SJSA1 (cell line): Measurements from ENCODE around the gene TLE6. TPM values are rescaled to one million over a fixed set of nuclear protein-coding genes. Genes with fewer than 3 reads are reported as not detected.
"Not testable (repeated sequence)": the region's sequence is repeated elsewhere in the genome, so short reads cannot be mapped to it uniquely, and the experiment has no call there.

ENCODE experiments used
- DNase-seq, 2 experiments: peaks; one replicate each; pipeline ENCODE4 v3.0.0-alpha.2; 2015 to 2020; ENCODE audit warnings: low spot score in 2 of 2, low read depth in 1 of 2
- H3K27ac ChIP-seq: fragments of 250-450 bp; sonication (Bioruptor Pico); 2 replicates; pipeline ENCODE4 v1.5.1; 2020; ENCODE audit warnings: mild to moderate bottlenecking, moderate library complexity
- H3K27me3 ChIP-seq: fragments of 250-450 bp; sonication (Bioruptor Pico); replicated peaks from 2 replicates; pipeline ENCODE4 v1.5.1; 2020; ENCODE audit warnings: mild to moderate bottlenecking, moderate library complexity
- H3K36me3 ChIP-seq: fragments of 250-450 bp; sonication (Bioruptor Pico); 2 replicates; pipeline ENCODE4 v1.5.1; 2020; ENCODE audit warnings: mild to moderate bottlenecking
- H3K4me1 ChIP-seq: fragments of 250-450 bp; sonication (Bioruptor Pico); replicated peaks from 2 replicates; pipeline ENCODE4 v1.6.1; 2021; ENCODE audit warnings: mild to moderate bottlenecking
- H3K4me3 ChIP-seq: fragments of 250-450 bp; sonication (Bioruptor Pico); 2 replicates; pipeline ENCODE4 v1.5.1; 2020; ENCODE audit warnings: mild to moderate bottlenecking
- H3K9me3 ChIP-seq: fragments of 250-450 bp; sonication (Bioruptor Pico); replicated peaks from 2 replicates; pipeline ENCODE4 v1.5.1; 2020; ENCODE audit warnings: mild to moderate bottlenecking
- total RNA-seq: library from RNA; depleted of rRNA; stranded (reverse); fragments of >200 nt; shearing (Covaris generic); gene quantifications from 2 replicates; pipeline ENCODE4 v1.2.3, GENCODE V29; 2014

The TLE6 gene
- total RNA-seq, 1 experiment from 2014 or later: 7.2 TPM

DNA sequence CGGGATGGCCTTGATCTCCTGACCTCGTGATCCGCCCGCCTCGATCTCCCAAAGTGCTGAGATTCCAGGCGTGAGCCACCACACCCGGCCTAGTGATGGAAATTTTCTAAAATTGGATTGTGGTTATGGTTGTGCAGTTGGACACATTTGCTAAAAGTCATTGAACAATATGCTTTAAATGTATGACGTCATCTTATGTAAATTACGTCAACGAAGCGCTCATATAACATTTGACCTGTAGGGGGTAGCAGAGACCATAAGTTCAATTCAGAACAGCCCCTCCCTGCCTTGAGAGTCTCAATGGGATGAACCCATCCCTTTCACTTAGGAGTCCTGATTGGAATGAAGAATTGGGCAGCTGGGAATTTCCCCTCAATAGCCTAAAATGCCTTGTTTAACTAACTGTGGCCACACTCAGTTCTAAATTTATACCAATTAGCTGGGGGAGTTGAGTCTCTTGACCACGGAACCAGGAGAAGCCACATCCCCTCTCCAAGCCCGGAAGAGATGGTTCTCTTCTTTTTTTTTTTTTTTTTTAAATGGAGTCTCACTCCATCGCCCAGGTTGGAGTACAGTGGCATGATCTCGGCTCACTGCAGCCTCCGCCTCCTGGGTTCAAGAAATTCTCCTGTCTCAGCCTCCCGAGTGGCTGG is 15.2 kb upstream of the TLE6 start:
- Histone ChIP-seq H3K4me1 (peaks cover 14% of the 10 kb centered on the region), H3K9me3 (no peaks in the 10 kb centered on the region), H3K27me3 (no peaks in the 10 kb centered on the region), H3K36me3 (no peaks in the 10 kb centered on the region), H3K27ac (no peak overlapping the region), H3K4me3 (no peak overlapping the region)
- DNase-seq: peak; percentile 81 to 92

DNA sequence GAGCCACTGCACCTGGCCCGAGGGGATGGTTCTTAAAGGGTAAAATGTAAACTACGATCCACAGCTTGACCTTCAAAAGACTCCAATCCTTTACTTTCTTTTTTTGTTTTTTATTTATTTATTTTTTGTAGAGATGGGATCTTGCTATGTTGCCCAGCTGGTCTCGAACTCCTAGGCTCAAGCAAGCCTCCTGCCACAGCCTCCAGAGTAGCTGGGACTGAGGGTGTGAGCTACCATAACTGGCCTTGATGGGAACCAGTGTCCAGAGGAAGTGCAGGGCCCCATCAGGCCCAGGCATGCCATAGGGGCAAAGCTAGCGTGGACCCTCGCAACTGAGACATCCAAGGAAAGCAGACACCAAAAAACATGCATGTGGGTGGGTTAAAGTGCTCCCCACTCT is 14.2 kb upstream of the TLE6 start:
- Histone ChIP-seq H3K4me3 (no peak overlapping the region), H3K4me1 (peaks cover 7% of the 10 kb centered on the region), H3K27ac (no peak overlapping the region), H3K36me3 (no peaks in the 10 kb centered on the region), H3K9me3 (no peaks in the 10 kb centered on the region), H3K27me3 (no peaks in the 10 kb centered on the region)
- no peak for DNase-seq

DNA sequence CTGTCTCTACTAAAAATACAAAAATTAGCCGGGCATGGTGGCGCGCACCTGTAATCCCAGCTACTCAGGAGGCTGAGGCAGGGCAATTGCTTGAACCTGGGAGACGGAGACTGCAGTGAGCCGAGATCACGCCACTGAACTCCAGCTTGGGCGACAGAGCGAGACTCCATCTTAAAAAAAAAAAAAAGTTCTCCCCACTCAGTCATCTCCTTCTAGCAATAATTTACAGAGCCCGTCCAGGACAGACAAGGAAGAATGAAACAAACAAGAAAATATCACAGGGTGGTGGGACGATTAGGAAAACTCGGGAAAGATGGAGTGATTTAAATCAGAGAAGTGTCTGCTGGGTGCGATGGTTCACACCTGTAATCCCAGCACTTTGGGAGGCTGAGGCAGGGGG is 13.7 kb upstream of the TLE6 start:
- H3K4me1 ChIP-seq, H3K36me3 ChIP-seq, H3K4me3 ChIP-seq, DNase-seq, H3K9me3 ChIP-seq, H3K27ac ChIP-seq, H3K27me3 ChIP-seq: not testable (repeated sequence)

DNA sequence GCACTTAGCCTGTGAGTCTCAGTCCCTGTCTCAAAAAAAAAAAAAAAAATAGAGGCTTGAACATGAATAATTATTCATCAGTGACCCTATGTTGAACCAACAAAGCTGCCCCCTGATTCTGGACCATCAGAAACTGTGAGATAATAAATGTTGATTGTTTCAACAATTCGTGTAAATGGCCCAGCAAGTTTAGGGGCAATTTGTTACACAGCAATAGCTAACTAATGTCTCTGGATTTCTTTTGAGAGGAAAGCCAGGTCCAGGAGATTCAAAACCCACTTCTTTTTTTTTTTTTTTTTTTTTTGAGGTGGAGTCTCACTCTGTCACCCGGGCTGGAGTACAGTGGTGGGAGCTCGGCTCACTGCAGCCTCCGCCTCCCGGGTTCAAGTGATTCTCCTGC is 12.5 kb upstream of the TLE6 start:
- Histone ChIP-seq H3K36me3 (no peaks in the 10 kb centered on the region), H3K27ac (no peak overlapping the region), H3K4me3 (no peak overlapping the region), H3K9me3 (no peaks in the 10 kb centered on the region), H3K4me1 (peaks cover 6% of the 10 kb centered on the region), H3K27me3 (no peaks in the 10 kb centered on the region)
- DNase-seq: no peak

DNA sequence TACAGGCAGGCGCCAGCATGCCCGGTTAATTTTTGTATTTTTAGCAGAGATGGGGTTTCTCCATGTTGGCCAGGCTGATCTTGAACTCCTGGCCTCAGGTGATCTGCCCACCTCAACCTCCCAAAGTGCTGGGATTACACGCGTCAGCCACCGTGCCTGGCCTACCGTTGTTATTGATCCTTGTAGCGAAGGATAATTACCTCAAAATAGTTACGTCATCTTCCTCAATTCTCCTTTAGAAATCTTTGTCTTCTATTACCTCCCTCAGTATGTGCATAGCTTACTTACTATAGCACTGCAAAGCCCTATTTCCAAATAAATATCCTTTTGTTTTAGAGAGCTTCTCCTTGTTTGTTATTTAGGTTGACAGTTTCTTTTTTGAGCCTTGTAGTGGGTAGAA is 9.4 kb upstream of the TLE6 start:
- no peaks in the 10 kb centered on the region for H3K27me3 ChIP-seq
- no peak for DNase-seq
- H3K4me3 ChIP-seq: no peak overlapping the region
- no peak overlapping the region for H3K27ac ChIP-seq
- H3K4me1 ChIP-seq: peaks cover 10% of the 10 kb centered on the region
- H3K9me3 ChIP-seq: no peaks in the 10 kb centered on the region
- no peaks in the 10 kb centered on the region for H3K36me3 ChIP-seq

DNA sequence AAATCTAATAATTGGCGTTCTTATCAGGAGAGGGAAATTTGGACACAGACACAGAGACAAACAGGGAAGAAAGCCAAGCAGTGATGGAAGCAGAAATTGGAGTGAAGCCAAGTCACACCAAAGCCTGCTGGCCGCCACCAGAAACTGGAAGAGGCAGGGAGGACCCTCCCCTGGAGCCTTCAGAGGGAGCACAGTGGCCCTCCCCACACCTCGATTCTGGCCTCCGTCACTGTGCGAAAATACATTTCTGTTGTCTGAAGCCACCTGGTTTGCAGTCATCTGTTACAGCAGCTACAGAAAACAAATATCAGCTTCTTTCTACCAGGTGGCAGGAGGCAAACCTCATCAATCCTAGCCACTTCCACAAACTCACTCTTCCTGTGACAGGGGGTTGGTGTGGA is 8.3 kb upstream of the TLE6 start:
- no peaks in the 10 kb centered on the region for H3K36me3 ChIP-seq
- DNase-seq: no peak
- H3K9me3 ChIP-seq: no peaks in the 10 kb centered on the region
- H3K4me3 ChIP-seq: no peak overlapping the region
- H3K27me3 ChIP-seq: no peaks in the 10 kb centered on the region
- H3K4me1 ChIP-seq: peaks cover 10% of the 10 kb centered on the region
- H3K27ac ChIP-seq: no peak overlapping the region

DNA sequence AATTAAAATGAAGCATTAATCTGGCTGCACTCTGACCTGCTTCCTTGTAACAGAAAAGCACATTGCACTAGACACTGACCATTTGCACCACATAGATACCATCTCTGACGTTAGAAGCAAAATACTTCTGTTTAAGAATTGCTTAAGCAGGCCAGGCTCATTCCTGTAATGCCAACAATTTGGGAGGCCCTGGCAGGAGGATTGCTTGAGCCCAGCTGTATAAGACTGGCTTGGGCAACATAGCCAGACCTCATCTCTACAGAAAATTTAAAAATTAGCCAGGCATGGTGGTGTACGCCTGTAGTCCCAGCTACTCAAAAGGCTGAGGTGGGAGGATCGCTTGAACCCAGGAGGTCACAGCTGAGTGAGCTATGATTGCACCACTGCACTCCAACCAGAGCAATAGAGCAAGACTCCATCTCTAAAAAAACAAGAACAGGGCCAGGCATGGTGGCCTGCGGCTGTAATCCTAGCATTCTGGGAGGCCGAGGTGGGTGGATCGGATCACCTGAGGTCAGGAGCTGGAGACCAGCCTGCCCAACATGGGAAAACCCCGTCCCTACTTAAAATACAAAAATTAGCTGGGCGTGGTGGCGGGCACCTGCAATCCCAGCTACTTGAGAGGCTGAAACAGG is 7.0 kb upstream of the TLE6 start:
- H3K4me1 ChIP-seq: peaks cover 10% of the 10 kb centered on the region
- no peak for DNase-seq
- H3K27ac ChIP-seq: no peak overlapping the region
- H3K27me3 ChIP-seq: no peaks in the 10 kb centered on the region
- H3K4me3 ChIP-seq: no peak overlapping the region
- H3K36me3 ChIP-seq: no peaks in the 10 kb centered on the region
- no peaks in the 10 kb centered on the region for H3K9me3 ChIP-seq

DNA sequence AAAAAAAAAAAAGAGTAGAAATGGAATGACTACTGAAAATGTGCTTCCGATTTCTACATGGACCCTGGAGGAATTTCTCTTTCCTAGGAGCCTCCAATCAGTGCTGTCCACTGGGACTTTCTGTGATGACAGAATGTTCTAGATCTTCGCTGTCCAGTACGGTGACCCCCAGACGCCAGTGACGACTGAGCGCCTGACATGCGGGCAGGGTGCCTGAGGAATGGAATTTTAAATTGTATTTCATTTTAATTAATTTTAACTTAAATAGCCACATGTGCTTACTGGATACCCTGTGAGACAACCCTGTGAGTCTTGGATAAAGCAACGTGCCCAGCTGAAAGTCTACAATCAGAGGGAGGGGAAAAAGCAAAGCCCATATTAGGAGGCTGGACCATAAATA is 4.1 kb upstream of the TLE6 start:
- Histone ChIP-seq H3K36me3 (no peaks in the 10 kb centered on the region), H3K4me1 (peaks cover 23% of the 10 kb centered on the region), H3K27me3 (no peaks in the 10 kb centered on the region), H3K9me3 (no peaks in the 10 kb centered on the region), H3K4me3 (no peak overlapping the region), H3K27ac (no peak overlapping the region)
- DNase-seq: no peak

DNA sequence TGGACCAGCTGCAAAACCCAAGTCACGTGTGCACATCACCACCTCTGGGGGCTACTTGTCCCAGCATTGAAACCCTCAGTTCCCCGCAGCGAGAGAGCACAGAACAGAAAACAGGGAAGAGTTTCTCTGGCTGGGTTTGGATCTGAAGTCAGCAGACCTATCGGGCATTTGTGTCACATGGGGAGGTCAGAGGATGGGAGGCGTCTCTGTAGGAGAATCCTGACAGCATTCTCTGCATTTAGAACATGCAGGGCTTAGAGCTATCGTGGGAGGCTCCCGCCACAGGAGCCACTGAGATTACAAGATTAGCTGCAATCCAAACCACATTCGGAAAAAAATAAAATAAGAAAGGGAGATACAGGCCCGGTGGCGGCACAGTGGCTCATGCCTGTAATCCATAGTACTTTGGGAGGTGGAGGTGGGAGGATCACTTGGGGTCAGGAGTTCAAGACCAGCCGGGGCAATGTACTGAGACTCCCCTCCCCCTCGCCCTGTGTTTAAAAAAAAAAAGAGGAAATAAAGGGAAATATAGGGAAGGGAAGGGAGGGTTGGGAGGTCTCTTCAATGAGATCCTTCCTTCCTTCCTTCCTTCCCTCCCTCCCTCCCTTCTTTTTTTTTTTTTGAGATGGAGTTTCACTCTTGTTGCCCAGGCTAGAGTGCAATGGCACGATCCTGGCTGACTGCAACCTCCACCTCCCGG is 2.9 kb upstream of the TLE6 start:
- Histone ChIP-seq H3K27ac (no peak overlapping the region), H3K27me3 (no peaks in the 10 kb centered on the region), H3K4me3 (no peak overlapping the region), H3K36me3 (no peaks in the 10 kb centered on the region), H3K9me3 (no peaks in the 10 kb centered on the region), H3K4me1 (peaks cover 23% of the 10 kb centered on the region)
- no peak for DNase-seq

DNA sequence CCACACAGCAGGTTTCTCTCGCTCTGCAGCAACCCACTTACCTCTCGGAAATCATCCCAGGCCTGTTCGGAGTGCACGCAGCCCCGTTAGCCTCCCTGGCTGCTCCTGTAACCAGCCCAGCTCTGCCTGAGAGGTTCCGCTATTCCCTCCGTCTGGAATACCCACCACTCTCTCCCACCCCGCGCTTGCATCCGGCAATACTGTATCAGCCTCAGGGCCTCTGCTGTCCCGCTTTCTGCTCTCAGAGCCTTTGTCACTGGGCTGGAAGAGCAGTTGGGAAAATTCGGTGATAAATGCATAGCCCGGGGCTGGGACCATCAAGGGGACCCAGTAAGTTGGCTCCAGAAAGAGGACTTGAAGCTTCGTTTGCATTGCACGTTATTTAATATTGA is 759 bp upstream of the TLE6 start:
- peaks cover 19% of the 10 kb centered on the region for H3K4me1 ChIP-seq
- H3K27me3 ChIP-seq: no peaks in the 10 kb centered on the region
- peak overlapping the region; percentile 44 for H3K4me3 ChIP-seq
- no peaks in the 10 kb centered on the region for H3K36me3 ChIP-seq
- H3K27ac ChIP-seq: no peak overlapping the region
- no peak for DNase-seq
- H3K9me3 ChIP-seq: no peaks in the 10 kb centered on the region

DNA sequence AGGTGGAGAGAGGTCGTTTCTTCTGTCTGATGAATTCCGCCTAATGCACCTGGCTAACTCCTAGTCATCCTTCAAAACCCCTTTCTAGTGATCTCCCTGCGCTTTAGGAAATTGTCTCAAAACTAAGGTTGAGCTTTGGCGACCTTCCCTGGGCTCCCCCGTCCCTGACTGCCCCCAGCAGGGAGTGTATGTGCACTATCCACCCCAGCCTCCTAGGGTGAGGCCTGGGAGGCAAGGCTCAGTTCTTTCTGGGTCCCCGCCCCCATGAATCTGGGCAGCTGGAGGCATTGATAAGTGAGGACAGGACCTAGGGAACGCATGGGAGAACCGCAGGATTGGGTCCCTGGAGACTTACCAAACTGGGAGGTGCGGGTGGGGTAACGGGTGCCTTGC is 378 bp downstream of the TLE6 start:
- Histone ChIP-seq H3K9me3 (no peaks in the 10 kb centered on the region), H3K4me3 (peak overlapping the region; percentile 44), H3K36me3 (no peaks in the 10 kb centered on the region), H3K4me1 (peaks cover 15% of the 10 kb centered on the region), H3K27ac (0 out of 2 replicates have a peak overlapping the region, but pooled peaks have one; percentile 5), H3K27me3 (no peaks in the 10 kb centered on the region)
- DNase-seq: no peak

DNA sequence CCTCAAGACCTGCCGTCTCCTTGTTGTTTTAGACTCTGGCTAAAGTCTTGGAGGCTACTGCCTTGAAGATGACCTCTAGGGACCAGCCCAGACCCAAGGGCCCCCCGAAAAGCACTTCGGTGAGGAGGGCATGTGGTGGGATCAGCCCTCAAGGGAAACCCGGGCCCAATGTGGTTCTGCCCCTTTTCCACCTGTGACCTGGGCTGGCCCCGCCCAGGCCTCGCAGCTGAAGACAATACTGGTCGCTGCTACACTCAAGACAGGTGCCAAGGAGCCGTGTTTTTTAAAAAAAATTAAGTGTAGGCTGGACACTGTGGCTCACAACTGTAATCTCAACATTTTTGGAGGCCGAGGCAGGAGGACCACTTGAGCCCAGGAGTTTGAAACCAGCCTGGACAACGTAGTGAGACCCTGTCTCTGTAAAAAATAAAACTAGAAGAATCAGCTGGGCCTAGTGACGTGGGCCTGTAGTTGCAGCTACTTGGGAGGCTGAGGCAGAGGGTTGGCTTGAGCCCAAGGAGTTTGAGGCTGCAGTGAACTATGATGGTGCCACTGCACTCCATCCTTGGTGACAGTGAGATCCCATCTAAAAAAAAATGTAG is 903 bp downstream of the TLE6 start:
- Histone ChIP-seq H3K27me3 (no peaks in the 10 kb centered on the region), H3K36me3 (no peaks in the 10 kb centered on the region), H3K4me3 (no peak overlapping the region), H3K4me1 (peaks cover 21% of the 10 kb centered on the region), H3K27ac (no peak overlapping the region), H3K9me3 (no peaks in the 10 kb centered on the region)
- DNase-seq: no peak

DNA sequence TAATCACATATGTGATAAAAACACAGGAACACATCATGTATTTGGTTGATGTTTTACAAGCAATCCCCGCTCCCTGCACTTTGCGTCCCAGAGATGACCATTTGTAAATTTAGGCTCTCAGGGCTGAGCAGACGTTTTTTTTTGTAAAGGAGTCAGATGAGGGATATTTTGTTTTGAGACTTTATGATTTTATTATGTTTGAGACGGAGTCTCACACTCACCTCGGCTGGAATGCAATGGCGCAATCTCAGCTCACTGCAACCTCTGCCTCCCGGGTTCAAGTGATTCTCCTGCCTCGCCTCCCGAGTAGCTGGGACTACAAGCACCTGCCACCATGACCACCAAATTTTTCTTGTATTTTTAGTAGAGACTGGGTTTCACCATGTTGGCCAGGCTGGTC is 1.4 kb downstream of the TLE6 start:
- DNase-seq: no peak
- no peaks in the 10 kb centered on the region for H3K36me3 ChIP-seq
- H3K27me3 ChIP-seq: no peaks in the 10 kb centered on the region
- no peak overlapping the region for H3K4me3 ChIP-seq
- H3K9me3 ChIP-seq: no peaks in the 10 kb centered on the region
- H3K4me1 ChIP-seq: peaks cover 26% of the 10 kb centered on the region
- no peak overlapping the region for H3K27ac ChIP-seq

DNA sequence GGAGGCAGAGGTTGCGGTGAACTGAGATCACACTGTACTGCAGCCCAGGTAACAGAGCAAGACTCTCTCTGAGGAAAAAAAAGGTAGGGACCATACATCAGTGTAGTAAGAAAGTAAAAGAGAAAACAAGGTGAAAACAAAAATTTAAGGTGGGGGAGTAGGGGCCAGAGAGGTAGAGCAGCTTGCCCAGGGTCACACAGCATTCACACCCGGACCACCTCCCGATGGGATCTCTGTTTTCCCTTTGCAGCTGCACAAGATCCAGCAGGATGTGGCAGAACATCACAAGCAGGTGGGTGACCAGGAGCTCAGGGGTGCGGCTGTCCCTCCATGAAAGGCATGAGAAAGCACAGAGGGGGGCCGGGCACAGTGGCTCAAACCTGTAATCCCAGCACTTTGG is 4.5 kb downstream of the TLE6 start:
- no peak for DNase-seq
- Histone ChIP-seq H3K27me3 (no peaks in the 10 kb centered on the region), H3K36me3 (no peaks in the 10 kb centered on the region), H3K27ac (no peak overlapping the region), H3K4me3 (no peak overlapping the region), H3K9me3 (no peaks in the 10 kb centered on the region), H3K4me1 (peaks cover 29% of the 10 kb centered on the region)
